BLaER1 (cell line): ENCODE data around the gene SNX9.
"Not testable (repeated sequence)": the region's sequence is repeated elsewhere in the genome, so short reads cannot be mapped to it uniquely, and the experiment has no call there.

Source experiments
- H3K27ac ChIP-seq: shearing (Covaris generic); formaldehyde crosslinking; 2 replicates; pipeline ENCODE4 v1.8.1; 2022
- H3K27me3 ChIP-seq: shearing (Covaris generic); formaldehyde crosslinking; 2 replicates; pipeline ENCODE4 v1.8.1; 2022
- H3K36me3 ChIP-seq: shearing (Covaris generic); formaldehyde crosslinking; 2 replicates; pipeline ENCODE4 v1.8.1; 2022
- H3K4me1 ChIP-seq: shearing (Covaris generic); formaldehyde crosslinking; 2 replicates; pipeline ENCODE4 v1.8.1; 2022
- H3K4me2 ChIP-seq: shearing (Covaris generic); formaldehyde crosslinking; 2 replicates; pipeline ENCODE4 v1.8.1; 2022
- H3K4me3 ChIP-seq: shearing (Covaris generic); formaldehyde crosslinking; 2 replicates; pipeline ENCODE4 v1.8.1; 2022
- H3K9ac ChIP-seq: shearing (Covaris generic); formaldehyde crosslinking; 2 replicates; pipeline ENCODE4 v1.8.1; 2022
- H3K9me3 ChIP-seq: shearing (Covaris generic); formaldehyde crosslinking; 2 replicates; pipeline ENCODE4 v1.8.1; 2022
- H4K20me1 ChIP-seq: shearing (Covaris generic); formaldehyde crosslinking; 2 replicates; pipeline ENCODE4 v1.8.1; 2022
- Cebpa-rat ChIP-seq: shearing (Covaris generic); IDR thresholded peaks from 2 replicates; pipeline ENCODE4 v1.8.1; 2022

Gene SNX9

DNA sequence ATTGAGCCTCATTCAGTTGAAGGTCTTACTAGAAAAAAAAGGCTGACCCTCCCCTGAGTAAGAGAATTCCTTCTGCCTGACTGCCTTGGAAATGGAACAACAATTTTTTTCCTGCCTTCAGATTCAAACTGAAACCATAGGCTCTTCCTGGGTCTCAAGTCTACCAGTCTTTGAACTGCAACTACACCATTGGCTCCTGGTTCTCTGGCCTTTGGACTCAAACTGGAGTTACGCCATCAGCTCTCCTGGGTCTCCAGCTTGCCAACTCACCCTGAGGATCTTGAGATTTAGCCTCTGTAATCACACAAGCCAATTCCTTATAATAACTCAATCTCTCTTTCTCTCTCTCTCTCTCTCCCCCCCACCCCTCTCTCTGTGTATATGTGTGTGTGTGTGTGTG, 36.0 kb upstream of the SNX9 start:
- Histone ChIP-seq H3K27ac (no peak overlapping the region), H3K4me2 (no peak overlapping the region), H3K27me3 (no peaks in the 10 kb centered on the region), H3K9me3 (peaks cover 5% of the 10 kb centered on the region; the same call in 1 of the 2 replicates), H3K4me1 (no peaks in the 10 kb centered on the region), H3K36me3 (no peaks in the 10 kb centered on the region), H3K4me3 (no peak overlapping the region), H3K9ac (no peak overlapping the region), H4K20me1 (no peaks in the 10 kb centered on the region)
- no peak for TF ChIP-seq Cebpa-rat

DNA sequence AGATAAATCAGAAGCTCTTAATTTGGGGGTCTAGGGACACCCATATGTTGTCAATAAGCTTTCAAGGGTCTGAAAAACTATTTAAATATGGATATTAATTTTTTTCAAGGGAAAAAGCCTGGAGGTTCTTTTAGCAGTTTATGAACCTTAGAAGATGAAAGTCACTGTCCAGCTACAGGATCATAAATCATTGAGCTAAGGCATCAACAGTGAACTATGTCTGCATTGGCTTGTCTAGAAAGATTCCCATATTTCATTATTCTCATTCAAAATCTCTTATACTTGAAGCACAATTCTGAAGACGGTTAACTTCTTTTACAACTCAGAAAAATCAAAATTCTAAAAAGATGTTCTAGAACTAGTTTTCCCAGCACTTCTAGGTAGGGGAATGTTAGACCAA, 34.9 kb upstream of the SNX9 start:
- Histone ChIP-seq H3K27ac (no peak overlapping the region), H3K27me3 (no peaks in the 10 kb centered on the region), H3K4me2 (no peak overlapping the region), H3K9me3 (peaks cover 5% of the 10 kb centered on the region; the same call in 1 of the 2 replicates), H3K4me3 (no peak overlapping the region), H3K9ac (no peak overlapping the region), H4K20me1 (no peaks in the 10 kb centered on the region), H3K4me1 (no peaks in the 10 kb centered on the region), H3K36me3 (no peaks in the 10 kb centered on the region)
- TF ChIP-seq Cebpa-rat: no peak

DNA sequence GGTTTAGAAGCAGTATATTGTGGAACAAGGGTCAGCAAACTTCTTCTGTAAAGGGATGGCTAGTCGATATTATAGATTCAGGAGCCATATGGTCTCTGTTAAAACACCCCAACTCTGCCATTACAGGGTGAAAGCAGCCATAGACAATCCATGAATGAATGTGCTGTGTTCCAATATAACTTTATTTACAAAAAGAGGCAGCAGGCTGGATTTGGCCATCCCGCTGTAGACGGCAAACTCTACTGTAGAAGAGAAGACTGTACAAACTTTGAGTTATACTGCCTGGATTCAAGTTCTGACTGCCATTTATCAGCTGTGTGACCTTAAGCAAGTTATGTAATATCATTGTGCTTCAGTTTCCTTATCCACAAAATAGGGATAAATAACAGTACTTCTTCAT, 33.7 kb upstream of the SNX9 start:
- Histone ChIP-seq H4K20me1 (no peaks in the 10 kb centered on the region), H3K4me3 (no peak overlapping the region), H3K4me1 (no peaks in the 10 kb centered on the region), H3K9me3 (peaks cover 5% of the 10 kb centered on the region; the same call in 1 of the 2 replicates), H3K36me3 (no peaks in the 10 kb centered on the region), H3K9ac (no peak overlapping the region), H3K27ac (no peak overlapping the region), H3K4me2 (no peak overlapping the region), H3K27me3 (no peaks in the 10 kb centered on the region)
- no peak for TF ChIP-seq Cebpa-rat

DNA sequence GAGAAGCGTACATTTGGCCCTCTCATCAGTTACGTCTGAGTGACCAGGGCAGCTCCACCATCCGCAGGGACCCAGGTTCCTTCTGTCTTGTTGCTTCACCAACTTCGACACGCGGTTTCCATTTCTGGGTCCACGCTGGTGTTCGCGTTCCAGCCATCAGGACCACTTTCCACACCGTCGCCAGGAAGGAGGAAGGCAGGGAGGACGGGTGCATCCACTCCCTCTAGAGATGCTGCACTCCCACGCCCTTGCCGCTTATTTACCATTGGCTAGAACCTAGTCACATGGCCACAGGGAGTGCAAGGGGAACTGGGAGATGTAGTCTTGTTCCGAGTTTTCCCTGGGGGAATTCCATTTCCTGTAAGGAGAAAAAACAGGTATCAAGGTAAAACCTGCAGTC, 33.2 kb upstream of the SNX9 start:
- no peak for TF ChIP-seq Cebpa-rat
- no peaks in the 10 kb centered on the region for H4K20me1 ChIP-seq

DNA sequence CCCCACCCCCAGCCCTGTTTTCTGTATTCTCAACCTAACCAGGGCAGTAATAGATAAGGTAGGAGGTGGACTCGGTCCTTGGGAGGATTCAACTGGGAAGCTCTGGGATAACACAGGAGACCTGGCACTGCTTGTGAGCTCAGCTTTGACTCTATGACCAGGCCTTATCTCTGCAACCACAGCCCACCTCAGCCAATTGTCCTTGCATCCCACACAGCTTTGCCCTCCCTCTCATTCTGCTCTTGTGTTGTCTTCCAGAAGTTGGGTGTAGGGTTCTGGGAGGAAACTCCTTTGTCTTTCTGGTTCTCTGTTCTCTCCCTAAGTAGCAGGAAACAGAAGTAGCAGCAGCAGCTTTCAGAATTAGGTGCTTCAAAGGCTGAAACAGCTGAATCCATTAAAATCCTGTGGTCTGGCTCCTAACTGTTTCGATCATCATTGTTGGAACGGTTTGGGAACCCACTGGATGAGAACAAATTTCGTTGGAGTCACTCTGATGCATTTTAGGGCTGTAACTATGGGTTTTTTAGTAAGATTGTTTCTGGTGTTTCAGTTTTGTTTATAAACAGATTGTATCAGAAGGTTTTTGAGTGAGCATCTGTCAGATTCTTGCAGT, 32.4 kb upstream of the SNX9 start:
- H3K4me2 ChIP-seq: no peak overlapping the region
- no peak overlapping the region for H3K4me3 ChIP-seq
- H3K9me3 ChIP-seq: peaks cover 5% of the 10 kb centered on the region; the same call in 1 of the 2 replicates
- no peak for TF ChIP-seq Cebpa-rat
- H3K27me3 ChIP-seq: no peaks in the 10 kb centered on the region
- no peak overlapping the region for H3K27ac ChIP-seq
- no peaks in the 10 kb centered on the region for H3K4me1 ChIP-seq
- H4K20me1 ChIP-seq: no peaks in the 10 kb centered on the region
- H3K9ac ChIP-seq: no peak overlapping the region
- no peaks in the 10 kb centered on the region for H3K36me3 ChIP-seq

More for the DNA sequence above, 33.2 kb upstream of the SNX9 start:
- no peak overlapping the region for H3K27ac ChIP-seq
- H3K4me2 ChIP-seq: no peak overlapping the region
- no peak overlapping the region for H3K9ac ChIP-seq
- H3K27me3 ChIP-seq: no peaks in the 10 kb centered on the region
- H3K36me3 ChIP-seq: no peaks in the 10 kb centered on the region
- H3K9me3 ChIP-seq: peaks cover 5% of the 10 kb centered on the region; the same call in 1 of the 2 replicates
- H3K4me3 ChIP-seq: no peak overlapping the region
- H3K4me1 ChIP-seq: no peaks in the 10 kb centered on the region

DNA sequence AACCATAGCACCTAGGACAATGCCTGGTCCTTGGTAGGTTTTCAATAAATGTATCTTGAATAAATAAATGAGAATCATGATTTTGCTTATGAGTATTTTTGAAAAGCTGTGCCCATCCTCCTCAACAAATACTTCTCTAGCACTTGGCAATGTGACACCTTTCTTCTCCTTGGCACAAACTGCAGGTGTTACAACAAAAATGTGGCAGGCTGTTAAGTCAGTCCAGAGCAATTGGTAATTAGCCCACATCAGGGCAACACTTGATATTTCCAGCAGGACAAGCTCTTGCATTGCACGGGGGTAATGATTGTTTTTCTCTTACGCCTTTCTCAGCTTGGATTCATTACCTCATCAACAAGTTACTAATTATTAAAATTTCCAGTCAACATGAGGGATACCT, 31.6 kb upstream of the SNX9 start:
- peaks cover 5% of the 10 kb centered on the region; the same call in 1 of the 2 replicates for H3K9me3 ChIP-seq
- no peaks in the 10 kb centered on the region for H3K36me3 ChIP-seq
- no peaks in the 10 kb centered on the region for H3K27me3 ChIP-seq
- no peak overlapping the region for H3K4me3 ChIP-seq
- no peaks in the 10 kb centered on the region for H4K20me1 ChIP-seq
- no peaks in the 10 kb centered on the region for H3K4me1 ChIP-seq
- H3K9ac ChIP-seq: no peak overlapping the region
- H3K27ac ChIP-seq: no peak overlapping the region
- no peak overlapping the region for H3K4me2 ChIP-seq
- TF ChIP-seq Cebpa-rat: no peak

DNA sequence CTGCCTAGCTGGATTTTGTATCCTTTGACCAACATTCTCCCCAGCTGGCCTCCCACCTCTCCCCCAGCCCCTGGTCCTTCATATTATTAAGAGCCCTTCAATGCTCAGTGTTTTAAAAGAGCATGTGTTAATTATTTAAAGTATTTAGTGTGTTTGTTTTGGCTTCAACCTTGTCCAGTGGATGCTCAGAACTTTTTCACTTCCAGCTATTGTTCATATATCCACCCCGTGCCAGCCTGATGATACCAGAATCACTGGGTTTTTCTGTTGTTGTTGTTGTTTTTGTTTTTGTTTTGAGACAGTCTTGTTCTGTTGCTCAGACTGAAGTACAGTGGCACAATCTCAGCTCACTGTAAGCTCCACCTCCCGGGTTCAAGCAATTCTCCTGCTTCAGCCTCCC, 30.4 kb upstream of the SNX9 start:
- Histone ChIP-seq H3K9ac (no peak overlapping the region), H3K4me3 (no peak overlapping the region), H3K27me3 (no peaks in the 10 kb centered on the region), H3K27ac (no peak overlapping the region), H3K4me1 (no peaks in the 10 kb centered on the region), H3K36me3 (no peaks in the 10 kb centered on the region), H3K4me2 (no peak overlapping the region), H4K20me1 (no peaks in the 10 kb centered on the region), H3K9me3 (peaks cover 5% of the 10 kb centered on the region; the same call in 1 of the 2 replicates)
- no peak for TF ChIP-seq Cebpa-rat

DNA sequence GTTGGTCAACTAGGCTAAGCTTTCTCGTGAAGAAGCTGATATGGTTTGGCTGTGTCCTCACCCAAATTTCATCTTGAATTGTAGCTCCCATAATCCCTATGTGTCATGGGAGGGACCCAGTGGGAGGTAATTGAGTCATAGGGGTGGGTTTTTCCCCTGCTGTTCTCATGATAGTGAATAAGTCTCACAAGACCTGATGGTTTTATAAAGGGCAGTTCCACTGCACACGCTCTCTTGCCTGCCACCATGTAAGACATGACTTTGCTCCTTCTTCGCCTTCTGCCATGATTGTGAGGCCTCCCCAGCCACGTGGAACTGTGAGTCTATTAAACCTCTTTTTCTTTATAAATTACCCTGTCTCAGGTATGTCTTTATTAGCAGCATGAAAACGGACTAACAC, 29.0 kb upstream of the SNX9 start:
- H3K27ac ChIP-seq, H3K4me1 ChIP-seq, H3K4me2 ChIP-seq, H3K27me3 ChIP-seq, H3K9ac ChIP-seq, H3K4me3 ChIP-seq, H3K9me3 ChIP-seq, H3K36me3 ChIP-seq, H4K20me1 ChIP-seq: not testable (repeated sequence)

DNA sequence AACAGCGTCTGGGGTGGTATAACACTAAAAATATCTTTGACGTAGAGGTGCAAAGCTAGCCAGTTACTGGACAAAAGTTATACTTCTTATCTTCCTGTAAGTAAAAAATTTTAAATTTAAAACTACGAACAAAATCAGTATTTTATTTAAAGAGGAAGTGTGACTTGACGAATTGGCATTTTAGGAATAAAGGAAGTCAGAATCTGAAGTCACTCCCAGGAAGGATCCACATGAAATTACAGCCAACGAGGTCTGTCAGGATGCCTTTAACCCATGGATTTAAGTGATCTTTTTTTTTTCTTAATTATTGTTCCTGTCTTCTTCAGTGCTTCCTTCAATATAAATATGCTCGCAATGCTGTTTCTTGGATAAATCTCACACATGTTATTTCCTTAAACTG, 27.2 kb upstream of the SNX9 start:
- Histone ChIP-seq H3K4me2 (no peak overlapping the region), H3K27me3 (no peaks in the 10 kb centered on the region), H3K36me3 (no peaks in the 10 kb centered on the region), H3K27ac (no peak overlapping the region), H4K20me1 (no peaks in the 10 kb centered on the region), H3K4me3 (no peak overlapping the region), H3K9me3 (no peaks in the 10 kb centered on the region), H3K9ac (no peak overlapping the region), H3K4me1 (no peaks in the 10 kb centered on the region)
- no peak for TF ChIP-seq Cebpa-rat

DNA sequence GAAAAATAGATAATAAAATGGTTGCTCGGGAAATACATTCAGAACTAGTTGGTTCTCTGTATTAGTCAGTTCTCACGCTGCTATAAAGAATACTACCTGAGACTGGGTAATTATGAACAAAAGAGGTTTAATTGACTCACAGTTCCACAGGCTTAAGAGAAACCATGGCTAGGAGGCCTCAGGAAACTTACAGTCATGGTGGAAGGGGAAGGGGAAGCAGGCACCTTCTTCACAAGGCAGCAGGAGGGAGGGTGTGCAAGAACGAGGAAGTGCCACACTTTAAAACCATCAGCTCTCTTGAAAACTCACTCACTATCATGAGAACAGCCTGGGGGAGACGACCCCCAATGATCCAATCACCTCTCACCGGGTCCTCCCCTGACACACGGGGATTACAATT, 24.2 kb upstream of the SNX9 start:
- Histone ChIP-seq H3K4me1 (no peaks in the 10 kb centered on the region), H4K20me1 (no peaks in the 10 kb centered on the region), H3K4me3 (no peak overlapping the region), H3K27me3 (no peaks in the 10 kb centered on the region), H3K36me3 (no peaks in the 10 kb centered on the region), H3K9ac (no peak overlapping the region), H3K27ac (no peak overlapping the region), H3K4me2 (no peak overlapping the region), H3K9me3 (no peaks in the 10 kb centered on the region)
- no peak for TF ChIP-seq Cebpa-rat

DNA sequence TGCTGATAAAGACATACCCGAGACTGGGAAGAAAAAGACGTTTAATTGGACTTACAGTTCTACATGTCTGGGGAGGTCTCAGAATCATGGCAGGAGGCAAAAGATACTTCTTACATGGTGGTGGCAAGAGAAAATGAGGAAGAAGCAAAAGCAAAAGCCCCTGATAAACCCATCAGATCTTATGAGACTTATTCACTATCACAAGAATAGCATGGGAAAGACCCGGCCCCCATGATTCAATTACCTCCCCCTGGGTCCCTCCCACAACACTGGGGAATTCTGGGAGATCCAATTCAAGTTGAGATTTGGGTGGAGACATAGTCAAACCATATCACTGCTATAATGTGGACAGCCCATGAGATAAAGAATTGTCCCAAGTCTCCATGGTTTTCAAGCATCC, 23.5 kb upstream of the SNX9 start:
- H3K36me3 ChIP-seq, H3K4me1 ChIP-seq, H3K27me3 ChIP-seq, H3K4me3 ChIP-seq, H3K27ac ChIP-seq, H3K9me3 ChIP-seq, H3K9ac ChIP-seq, H3K4me2 ChIP-seq, H4K20me1 ChIP-seq: not testable (repeated sequence)
